GM21447 (cell line): ENCODE measurements around the gene ERVFRD-1.

Source experiments
- ATAC-seq: cut with Tn5 transposase; IDR thresholded peaks from one replicate; pipeline ENCODE4 v1.9.1; 2021; ENCODE audit not compliant: unreplicated experiment

ERVFRD-1 gene, protein sequence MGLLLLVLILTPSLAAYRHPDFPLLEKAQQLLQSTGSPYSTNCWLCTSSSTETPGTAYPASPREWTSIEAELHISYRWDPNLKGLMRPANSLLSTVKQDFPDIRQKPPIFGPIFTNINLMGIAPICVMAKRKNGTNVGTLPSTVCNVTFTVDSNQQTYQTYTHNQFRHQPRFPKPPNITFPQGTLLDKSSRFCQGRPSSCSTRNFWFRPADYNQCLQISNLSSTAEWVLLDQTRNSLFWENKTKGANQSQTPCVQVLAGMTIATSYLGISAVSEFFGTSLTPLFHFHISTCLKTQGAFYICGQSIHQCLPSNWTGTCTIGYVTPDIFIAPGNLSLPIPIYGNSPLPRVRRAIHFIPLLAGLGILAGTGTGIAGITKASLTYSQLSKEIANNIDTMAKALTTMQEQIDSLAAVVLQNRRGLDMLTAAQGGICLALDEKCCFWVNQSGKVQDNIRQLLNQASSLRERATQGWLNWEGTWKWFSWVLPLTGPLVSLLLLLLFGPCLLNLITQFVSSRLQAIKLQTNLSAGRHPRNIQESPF

DNA sequence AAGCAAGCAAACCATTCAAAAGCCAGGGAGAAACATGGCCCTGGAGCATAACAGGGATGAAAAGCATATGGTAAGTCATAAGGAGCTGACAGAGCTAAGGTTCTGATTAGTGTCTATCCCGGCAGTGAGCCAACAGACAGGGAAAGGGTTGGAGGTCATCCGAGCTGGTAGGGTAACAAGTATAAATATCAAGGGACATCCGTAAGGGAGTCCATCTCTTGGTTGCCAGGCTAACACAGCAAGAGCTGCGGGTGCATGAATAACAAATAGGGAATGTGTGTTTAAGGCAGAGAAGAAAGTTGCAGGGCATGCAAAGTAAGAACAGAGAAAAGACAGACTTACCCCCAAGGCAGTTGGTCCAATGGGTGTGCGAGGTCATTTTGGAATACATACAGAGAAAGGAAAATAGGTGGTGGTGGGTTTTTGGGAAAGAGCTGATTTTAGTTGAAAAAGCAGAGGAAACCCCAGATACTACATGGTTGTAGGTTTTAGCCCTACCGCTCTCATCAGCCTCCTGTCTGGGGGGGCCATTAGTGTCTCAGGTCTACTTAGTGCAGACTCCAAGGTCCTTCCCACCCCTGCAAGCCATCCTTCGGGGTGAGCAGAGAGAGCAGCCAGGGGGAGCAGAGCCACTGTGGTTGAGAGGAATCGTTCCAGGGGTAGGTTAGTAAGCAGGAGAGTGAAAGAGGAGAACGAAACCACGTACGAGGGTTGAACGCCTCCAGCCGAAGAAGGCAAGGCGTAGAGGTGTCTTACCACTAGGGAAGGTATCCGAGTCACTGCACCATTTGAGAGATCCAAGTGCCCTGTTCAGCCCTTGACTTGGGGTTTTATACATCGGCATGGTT lies at the start of gene ERVFRD-1:
ERVFRD-1 (minus strand) TSS at position 805 of the 848 bp plus-strand sequence. CDS start 6,415 bp downstream, outside the sequence.
- no peak for ATAC-seq

DNA sequence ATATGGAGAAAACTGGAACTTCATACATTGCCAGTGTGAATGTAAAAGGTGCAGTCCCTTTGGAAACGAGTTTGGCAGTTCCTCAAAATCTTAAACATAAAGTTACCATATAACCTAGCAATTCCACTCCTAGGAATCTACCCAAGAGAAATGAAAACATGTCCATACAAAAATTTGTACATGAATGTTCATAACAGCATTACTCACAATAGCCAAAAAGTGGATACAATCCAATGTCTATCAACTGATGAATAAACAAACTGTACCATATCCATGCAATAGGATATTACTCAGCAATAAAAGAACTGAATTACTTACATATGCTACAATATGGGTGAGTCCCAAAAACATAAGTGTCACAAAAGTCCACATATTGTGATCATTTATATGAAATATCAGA lies 48.7 kb upstream of the ERVFRD-1 start:
- ATAC-seq: no peak

DNA sequence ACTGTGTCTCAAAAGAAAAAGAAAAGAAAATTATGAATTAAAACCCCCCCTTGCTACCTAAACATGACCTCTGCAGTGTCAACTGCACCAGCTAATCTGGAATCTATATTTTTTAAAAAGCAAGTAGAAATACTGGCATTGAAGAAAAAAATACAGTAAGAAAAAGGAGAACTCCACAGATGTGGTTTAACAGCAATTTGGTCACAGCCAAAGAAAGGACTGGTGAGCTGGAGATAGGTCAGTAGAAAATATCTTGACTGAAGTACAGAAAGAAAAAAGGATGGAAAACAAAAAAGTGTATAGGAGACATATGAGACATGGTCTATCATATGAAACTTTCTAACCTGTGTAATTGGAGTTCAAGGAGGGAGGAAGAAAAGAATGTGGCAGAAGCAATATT lies 44.1 kb upstream of the ERVFRD-1 start:
- no peak for ATAC-seq

DNA sequence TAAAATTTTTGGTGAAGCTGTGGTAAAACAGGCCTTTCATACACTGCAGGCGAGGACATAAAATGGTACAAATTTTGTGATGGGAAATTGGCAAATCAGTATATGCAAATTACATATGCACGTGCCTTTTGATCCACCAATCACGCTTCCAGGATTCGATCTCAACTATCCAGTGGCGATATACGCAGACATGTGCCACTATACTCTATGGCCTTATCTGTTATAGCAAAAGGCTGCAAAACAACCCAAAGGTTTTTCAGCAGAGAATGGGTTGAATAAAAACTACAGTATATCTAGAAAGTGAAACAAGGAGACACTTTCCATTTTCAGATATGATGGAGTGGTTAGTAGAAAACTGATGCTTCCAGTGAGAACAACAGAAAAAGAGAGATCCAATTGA lies 41.9 kb upstream of the ERVFRD-1 start:
- ATAC-seq: no peak

DNA sequence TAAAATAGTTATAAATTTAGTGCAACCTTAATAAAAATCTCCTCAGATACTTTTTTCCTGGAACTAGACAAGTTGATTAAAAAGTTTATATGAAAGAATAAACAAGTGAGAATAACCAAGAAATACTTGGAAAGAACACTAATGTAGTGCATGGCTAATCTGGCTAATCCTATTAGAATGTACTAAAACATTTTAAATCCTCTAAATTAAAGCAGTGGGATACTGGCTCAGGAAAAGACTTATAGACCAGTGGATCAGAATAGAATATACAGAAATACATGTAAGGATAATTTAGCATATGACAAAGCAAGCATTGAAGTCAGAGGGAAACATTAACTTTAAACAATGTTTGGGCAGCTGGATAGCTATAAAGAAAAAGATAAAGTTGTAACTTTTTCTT lies 41.1 kb upstream of the ERVFRD-1 start:
- no peak for ATAC-seq

DNA sequence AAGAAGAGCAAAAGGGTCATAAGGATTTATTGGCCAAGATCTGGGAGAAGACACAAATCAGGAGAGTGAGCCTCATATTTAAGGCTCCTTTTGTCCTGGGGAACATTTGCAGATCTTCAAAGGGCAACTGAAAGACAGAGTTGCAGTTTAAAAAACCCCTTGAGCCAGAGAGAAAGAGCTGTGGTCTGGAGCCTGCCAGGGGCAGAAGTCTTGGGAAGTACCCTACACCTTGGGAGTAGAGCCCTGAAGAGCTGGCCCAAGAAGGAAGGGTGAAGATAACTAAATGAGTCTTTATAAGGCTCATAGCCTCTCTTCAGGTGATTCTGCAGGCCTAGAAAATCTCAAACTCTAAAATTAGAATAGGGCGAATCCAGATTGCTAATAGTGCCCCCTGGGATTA lies 40.0 kb upstream of the ERVFRD-1 start:
- ATAC-seq: no peak

DNA sequence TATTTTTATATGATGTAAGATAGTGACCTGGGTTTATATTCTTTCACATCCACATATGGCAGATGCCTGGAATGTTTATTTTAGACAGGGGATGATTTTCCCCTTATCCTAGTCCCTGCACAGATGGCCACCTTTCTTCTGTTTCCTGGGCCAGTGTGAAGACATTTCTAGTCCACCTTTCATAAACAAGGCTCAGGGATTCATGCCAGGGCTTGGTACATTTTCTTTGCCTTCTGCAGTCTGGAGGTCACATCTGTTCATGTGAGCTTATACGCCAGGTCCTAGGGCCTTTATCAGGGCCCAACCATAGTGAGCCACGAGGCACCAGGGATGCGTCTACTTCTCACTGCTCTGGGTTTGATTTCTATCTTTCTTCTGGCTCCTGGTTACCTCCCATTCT lies 38.0 kb upstream of the ERVFRD-1 start:
- no peak for ATAC-seq

DNA sequence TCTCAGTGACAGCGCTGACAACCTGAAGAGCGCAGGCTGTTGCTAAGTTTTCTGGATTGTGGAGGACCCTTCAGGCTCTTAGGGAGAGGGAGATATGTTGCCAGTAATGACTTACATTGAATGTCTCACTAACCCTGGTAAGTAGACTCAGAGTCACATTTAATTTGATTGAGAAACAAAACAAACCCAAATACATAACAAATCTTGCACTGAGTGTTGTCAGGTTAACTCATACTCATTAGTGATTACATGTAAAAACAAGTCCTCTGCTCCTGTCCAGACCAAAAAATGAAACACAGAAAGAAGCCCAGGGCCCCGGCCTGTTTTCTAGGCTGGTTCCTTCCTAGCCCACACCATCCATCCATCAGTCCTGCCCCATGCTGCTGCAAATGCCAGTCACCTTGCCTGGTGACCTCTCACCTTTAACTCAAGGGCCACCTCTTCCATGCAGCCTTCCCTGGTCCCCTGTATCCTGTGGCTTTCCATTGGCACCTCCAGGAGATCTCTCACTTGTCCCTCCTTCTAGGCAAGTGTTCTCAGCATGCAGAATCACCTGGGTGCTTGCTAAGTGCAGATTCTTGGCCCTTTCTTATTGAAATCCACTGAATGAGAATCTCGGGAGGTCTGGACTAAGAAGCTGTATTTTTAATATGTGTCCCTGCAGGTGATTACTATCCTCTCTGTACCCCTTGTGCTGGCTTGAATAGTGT lies 34.7 kb upstream of the ERVFRD-1 start:
- no peak for ATAC-seq

DNA sequence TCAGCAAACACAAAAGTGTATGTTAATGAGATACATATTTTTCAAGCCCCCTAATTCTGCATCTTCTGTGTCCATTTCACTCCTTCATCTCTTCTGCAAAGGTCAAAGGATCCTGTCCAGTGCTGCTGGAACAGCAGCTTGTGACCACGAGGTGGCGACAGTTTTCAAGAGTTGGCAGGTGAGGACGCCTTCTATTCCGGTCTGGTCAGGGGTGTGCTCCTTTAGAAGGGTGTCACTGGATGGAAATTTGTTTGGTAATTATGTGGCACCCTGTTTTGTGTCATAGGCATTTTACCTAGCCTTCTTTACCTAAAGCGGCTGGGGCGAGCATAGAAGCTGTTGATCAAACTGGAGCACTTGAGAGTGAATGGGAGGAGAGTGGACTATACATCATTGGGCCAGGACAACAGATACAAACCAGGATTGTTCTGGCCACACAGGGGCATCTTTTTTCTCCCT lies 32.9 kb upstream of the ERVFRD-1 start:
- ATAC-seq: no peak

DNA sequence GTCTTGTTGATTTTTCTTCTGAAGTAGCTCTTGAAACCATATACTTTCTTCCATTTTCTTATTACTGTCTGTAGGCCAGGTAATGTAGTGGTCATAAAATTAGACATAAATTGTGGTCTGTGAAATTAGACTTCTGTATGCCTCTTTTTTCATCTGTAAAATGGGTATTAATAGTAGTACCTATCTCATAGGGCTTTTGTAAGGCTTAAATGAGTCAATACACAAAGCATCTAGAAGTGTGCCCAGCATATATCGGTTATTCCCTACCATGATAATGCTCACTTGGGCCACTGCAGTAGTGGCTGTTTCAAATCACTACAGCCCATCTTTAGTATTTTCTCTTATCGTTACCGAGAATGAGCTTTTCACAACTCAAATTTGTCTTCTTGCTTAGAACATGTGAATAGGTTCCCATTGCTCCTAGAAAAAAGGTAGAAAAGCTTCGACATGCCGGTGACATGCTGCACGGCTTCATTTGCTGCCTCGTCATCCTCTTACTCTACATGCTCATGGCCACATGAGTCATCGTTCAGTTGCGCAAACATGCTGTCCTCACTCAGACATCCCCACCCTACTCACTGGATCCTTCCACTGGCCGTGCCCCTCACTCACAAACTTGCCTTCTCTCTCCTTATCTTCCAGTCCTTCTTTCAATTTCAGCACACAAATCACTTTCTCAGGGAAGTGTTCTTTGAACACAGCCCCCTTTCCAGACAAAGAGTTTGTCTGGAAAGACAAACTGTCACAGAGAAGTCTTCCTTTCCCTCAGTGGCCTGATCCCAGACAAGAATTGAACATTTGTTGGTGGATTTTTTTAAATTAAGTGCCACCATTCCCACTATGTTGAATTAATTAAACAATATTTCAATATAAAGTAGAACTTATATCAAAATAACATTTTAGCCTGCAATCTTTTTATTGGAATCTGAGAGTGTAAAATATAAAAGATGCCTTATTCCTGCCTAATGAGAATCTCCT lies 32.2 kb upstream of the ERVFRD-1 start:
- ATAC-seq: no peak

DNA sequence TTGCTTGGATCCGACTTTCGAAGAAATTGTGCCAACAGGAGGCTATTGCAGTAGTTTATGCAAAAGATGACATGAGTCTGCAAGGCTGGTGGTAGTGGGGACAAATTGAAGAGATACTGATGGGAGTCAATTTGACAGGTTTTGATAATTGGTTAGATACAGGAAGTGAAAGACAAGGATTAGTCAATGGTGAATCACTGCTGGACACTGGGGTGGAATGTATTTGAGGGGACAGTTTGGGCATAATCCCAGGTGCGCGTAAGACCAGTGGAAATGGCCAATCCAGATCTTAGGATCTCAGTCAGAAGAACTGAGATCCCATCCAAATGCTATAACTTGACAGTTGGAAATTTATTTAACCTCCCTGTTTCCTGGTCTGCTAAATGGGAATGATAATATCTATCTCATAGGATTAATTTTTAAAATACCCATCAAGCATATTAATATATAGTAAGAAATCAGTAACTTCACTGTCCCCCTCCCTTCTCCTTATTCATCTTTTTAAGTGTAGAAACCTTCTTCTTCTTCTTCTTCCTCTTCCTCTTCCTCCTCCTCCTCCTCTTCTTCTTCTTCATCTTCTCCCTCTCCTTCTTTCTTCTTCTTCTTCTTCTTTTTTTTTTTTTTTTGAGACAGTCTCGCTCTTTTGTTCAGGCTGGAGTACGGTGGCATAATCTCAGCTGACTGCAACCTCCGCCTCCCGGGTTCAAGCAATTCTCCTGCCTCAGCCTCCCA lies 30.9 kb upstream of the ERVFRD-1 start:
- ATAC-seq: no peak

DNA sequence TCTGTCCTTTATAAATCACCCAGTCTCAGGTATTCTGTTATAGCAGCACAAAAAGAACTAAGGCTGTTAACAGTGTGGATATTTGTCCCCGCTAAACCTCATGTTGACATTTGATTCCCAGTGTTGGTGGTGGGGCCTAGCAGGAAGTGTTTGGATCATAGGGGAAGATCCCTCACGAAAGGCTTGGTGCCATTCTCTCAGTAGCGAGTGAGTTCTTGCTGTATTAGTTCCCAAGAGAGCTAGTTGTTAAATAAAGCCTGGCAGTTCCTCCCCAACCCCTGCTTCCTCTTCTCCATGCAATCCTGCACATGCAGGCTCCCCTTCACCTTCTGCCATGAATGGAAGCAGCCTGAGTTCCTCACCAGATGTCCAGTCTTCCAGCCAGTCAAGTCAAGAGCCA lies 29.8 kb upstream of the ERVFRD-1 start:
- no peak for ATAC-seq

DNA sequence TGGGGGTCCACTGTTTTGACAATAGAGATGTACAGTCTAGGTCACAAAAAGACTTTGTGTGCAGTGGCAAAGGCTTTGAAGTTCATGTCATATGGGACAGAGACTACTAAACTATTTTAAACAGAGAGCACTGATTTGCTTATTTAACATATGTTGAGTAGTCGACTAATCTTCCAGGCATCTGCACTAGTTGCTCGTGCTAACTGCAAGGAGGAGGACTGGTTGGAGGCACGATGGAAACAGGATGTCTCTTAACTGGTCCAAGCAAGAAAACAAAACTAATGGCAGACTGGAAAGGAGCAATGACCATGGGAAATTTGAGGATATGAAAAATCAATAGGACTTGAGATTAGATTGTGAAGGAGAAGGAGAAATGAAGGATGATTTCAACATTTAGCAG lies 28.5 kb upstream of the ERVFRD-1 start:
- no peak for ATAC-seq

DNA sequence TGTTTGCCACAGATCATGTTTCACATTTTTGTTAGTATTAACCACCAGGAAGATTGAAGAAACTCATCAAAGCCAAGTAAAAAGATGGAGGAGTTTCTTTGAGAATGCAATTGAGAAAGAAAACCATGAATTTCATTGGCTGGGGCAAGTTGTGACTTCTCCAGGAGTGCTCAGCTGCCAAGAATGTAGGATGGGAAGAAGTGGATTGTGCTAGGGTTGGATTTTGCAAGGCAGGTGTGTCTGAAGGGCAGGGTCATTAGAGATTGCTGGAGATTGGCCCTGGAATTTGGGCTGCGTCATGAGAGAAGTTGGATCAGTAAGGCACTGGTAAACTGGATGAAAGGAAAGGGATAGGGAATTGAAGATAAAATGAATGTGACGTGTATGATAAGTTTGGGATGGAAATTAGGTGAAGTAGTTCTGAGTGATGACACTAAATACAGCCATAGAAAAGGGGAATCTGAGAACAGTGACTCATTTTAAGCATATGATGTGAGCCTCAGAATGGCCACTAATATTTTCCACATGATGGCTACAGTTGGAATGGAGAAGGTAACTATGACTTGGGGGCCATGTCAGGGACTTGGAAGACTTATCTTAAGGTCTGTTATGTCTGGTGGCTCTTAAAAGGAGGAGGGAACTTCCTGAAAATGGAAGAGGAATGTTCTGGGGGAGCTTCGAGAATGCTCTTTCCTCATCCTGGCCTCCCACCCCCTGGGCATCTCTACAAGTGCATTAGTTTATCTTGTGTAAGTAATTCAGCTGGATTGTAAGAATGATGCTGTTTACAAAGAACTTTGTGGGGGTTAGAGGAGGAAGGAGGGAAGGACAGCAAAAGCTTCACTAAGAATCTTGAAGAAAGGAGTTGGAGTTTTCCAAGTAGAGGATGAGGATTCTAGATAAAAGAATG lies 27.8 kb upstream of the ERVFRD-1 start:
- ATAC-seq: no peak

DNA sequence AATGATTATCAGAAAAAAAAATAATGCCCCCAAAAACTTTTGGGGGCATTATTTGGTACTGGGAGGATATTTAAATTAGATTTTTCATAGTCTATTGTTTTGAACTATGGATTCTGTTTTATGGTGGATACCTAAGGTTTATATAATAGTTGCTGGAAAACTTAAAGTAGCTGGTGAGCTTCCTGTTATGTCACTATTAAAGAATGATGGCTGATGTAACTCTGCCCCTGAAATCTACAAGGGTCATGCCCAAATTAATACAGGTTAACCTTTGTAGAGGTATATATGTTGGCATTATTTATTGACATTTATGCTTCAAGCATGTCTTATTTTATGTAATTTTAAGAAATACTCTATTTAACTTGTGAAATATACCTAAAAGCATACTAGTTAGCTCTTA lies 25.3 kb upstream of the ERVFRD-1 start:
- no peak for ATAC-seq

DNA sequence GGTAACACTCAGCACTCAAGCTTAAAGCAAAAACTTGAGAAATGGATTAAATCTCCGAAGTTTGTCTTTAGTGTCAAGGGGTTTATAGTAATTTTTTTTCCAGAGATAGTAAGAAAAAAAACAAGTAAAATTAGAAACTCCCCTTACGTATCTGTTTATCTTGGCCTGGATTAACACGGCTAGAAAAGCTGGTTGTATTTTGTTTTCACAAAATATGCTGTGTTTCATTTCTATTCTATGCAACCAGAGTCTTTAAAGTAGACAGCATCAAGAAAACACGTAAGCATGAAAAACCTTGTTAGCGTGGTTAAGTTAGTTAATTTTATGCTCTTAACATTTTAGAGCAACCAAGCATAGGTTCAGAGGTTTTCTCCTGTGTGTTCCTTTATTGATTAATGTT lies 21.8 kb upstream of the ERVFRD-1 start:
- no peak for ATAC-seq

DNA sequence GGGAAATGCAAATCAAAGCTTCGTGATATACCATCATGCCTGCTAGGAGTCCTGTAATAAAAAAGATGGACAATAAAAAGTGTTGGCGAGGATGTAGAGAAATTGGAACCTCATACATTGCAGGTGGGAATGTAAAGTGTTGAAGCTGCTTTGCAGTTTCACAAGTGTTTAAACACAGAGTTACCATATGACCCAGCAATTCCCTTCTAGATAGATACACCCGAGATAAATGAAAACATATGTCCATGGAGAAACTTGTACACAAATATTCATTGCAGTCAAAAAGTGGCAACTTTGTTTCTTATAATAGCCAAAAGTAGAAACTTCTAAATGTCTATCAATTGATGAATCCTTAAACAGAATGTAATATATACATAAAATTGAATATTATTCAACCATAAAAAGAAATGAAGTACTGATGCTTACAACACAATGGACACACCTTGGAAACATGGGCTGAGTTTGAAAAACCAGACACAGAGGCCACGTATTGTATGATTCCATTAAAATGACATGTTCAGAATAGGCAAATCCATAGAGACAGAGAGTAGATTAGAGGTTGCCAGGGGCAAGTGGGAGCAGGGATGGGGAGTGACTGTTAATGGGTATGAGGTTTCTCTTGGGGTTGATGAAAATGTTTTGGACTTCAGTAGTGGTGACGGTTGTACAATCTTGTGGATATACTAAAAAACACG lies 20.8 kb upstream of the ERVFRD-1 start:
- ATAC-seq: no peak

DNA sequence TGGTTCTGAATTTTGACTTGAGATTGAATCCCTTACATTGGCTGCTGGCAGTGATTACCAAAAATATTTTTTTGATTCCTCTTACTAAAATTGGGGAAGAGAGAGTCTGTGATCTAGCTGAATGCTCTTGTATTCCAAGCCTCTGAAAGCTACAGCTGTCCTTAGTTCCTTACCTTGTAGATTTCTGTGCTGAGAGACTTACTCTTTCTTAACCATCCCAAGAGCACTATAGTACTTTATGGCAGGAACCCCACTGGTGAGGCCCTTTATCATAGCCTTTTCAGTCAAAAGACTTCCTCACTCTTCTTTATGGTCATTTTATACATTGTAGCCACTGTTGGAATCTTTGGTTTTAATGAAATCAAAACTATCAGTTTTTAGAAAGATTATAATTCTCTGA lies 19.1 kb upstream of the ERVFRD-1 start:
- ATAC-seq: no peak
